PFSK-1 (cell line): ENCODE measurements around the gene ERCC1.

Source experiments
- POLR2AphosphoS5 ChIP-seq: IDR thresholded peaks from 2 replicates; pipeline ENCODE4 v1.6.1; 2012; ENCODE audit warnings: low read depth, mild to moderate bottlenecking, control low read depth, low read length, moderate library complexity
- TAF1 ChIP-seq: IDR thresholded peaks from 2 replicates; pipeline ENCODE4 v1.6.1; 2012; ENCODE audit warnings: low read length, control low read depth, borderline replicate concordance; ENCODE audit not compliant: insufficient read depth

- TF ChIP-seq POLR2AphosphoS5 (no peak; the same call in 1 of the 2 replicates), TAF1 (peak; percentile 41; the same call in 1 of the 2 replicates)
Measured at GRCh38 chr19:45424191-45425058, 708 bp upstream of the ERCC1 start.
